ENCODE results near the gene TATDN2.
"Not testable (repeated sequence)": the region's sequence is repeated elsewhere in the genome, so short reads cannot be mapped to it uniquely, and the experiment has no call there.

The TATDN2 gene

GRCh38 chr3:10289787-10290355, 41.6 kb downstream of the TATDN2 start:
- in situ Hi-C loops (cut with HindIII; ENCODE audit: low sequenced_read_pairs): no loop called here

GRCh38 chr3:10290481-10291176, 42.4 kb downstream of the TATDN2 start:
- in situ Hi-C loops (cut with HindIII; ENCODE audit: low sequenced_read_pairs): no loop called here

- in situ Hi-C loops (cut with HindIII; ENCODE audit: low sequenced_read_pairs): no loop called here
Observed at GRCh38 chr3:10291641-10292040, 43.4 kb downstream of the TATDN2 start.

GRCh38 chr3:10292505-10293419, 44.5 kb downstream of the TATDN2 start, which contains the start of gene GHRL:
Gene GHRL (minus strand): TSS chr3:10292947. CDS start chr3:10290180, 2,767 bp downstream.
- in situ Hi-C loops (cut with HindIII; ENCODE audit: low sequenced_read_pairs): no loop called here

- in situ Hi-C loops (cut with HindIII; ENCODE audit: low sequenced_read_pairs): no loop called here
Observed at GRCh38 chr3:10294030-10294586, 45.8 kb downstream of the TATDN2 start.

GRCh38 chr3:10298064-10298463, 49.8 kb downstream of the TATDN2 start:
- in situ Hi-C loops (cut with HindIII; ENCODE audit: low sequenced_read_pairs): not testable (repeated sequence)

- in situ Hi-C loops (cut with HindIII; ENCODE audit: low sequenced_read_pairs): no loop called here
Observed at GRCh38 chr3:10299175-10299574, 50.9 kb downstream of the TATDN2 start.

- in situ Hi-C loops (cut with HindIII; ENCODE audit: low sequenced_read_pairs): no loop called here
Observed at GRCh38 chr3:10299679-10300078, 51.4 kb downstream of the TATDN2 start.

GRCh38 chr3:10300087-10300486, 51.8 kb downstream of the TATDN2 start:
- in situ Hi-C loops (cut with HindIII; ENCODE audit: low sequenced_read_pairs): no loop called here

- in situ Hi-C loops (cut with HindIII; ENCODE audit: low sequenced_read_pairs): no loop called here
Observed at GRCh38 chr3:10303105-10303504, 54.8 kb downstream of the TATDN2 start.

GRCh38 chr3:10303785-10304184, 55.5 kb downstream of the TATDN2 start:
- in situ Hi-C loops (cut with HindIII; ENCODE audit: low sequenced_read_pairs): no loop called here

GRCh38 chr3:10304905-10305304, 56.6 kb downstream of the TATDN2 start:
- in situ Hi-C loops (cut with HindIII; ENCODE audit: low sequenced_read_pairs): no loop called here

- in situ Hi-C loops (cut with HindIII; ENCODE audit: low sequenced_read_pairs): no loop called here
Observed at GRCh38 chr3:10305331-10305902, 57.2 kb downstream of the TATDN2 start.

- in situ Hi-C loops (cut with HindIII; ENCODE audit: low sequenced_read_pairs): no loop called here
Observed at GRCh38 chr3:10306156-10306555, 57.9 kb downstream of the TATDN2 start.

- in situ Hi-C loops (cut with HindIII; ENCODE audit: low sequenced_read_pairs): no loop called here
Observed at GRCh38 chr3:10308678-10309077, 60.4 kb downstream of the TATDN2 start.

- in situ Hi-C loops (cut with HindIII; ENCODE audit: low sequenced_read_pairs): no loop called here
Observed at GRCh38 chr3:10309736-10310135, 61.5 kb downstream of the TATDN2 start.

GRCh38 chr3:10310578-10310977, 62.3 kb downstream of the TATDN2 start:
- in situ Hi-C loops (cut with HindIII; ENCODE audit: low sequenced_read_pairs): no loop called here

GRCh38 chr3:10311710-10312109, 63.5 kb downstream of the TATDN2 start:
- in situ Hi-C loops (cut with HindIII; ENCODE audit: low sequenced_read_pairs): no loop called here

GRCh38 chr3:10312391-10312790, 64.1 kb downstream of the TATDN2 start:
- in situ Hi-C loops (cut with HindIII; ENCODE audit: low sequenced_read_pairs): no loop called here

GRCh38 chr3:10312861-10313260, 64.6 kb downstream of the TATDN2 start:
- in situ Hi-C loops (cut with HindIII; ENCODE audit: low sequenced_read_pairs): no loop called here

- in situ Hi-C loops (cut with HindIII; ENCODE audit: low sequenced_read_pairs): no loop called here
Observed at GRCh38 chr3:10315101-10315500, 66.8 kb downstream of the TATDN2 start.
